Thyroid gland (tissue), 4 donors: ENCODE data around the gene COG4.

Experiments
- CTCF ChIP-seq, 6 experiments: fragments of 200-600 bp in 3 of 6; fragments of 450-650 bp in 3 of 6; sonication (generic) in 3 of 6; IDR thresholded peaks; one replicate each; pipeline ENCODE4 v1.5.1; 2016 to 2019; ENCODE audit warnings: antibody characterized with exemption in 6 of 6, mild to moderate bottlenecking in 2 of 6, inconsistent platforms in 1 of 6, moderate library complexity in 1 of 6
- POLR2A ChIP-seq, 2 donors: fragments of 450-650 bp; IDR thresholded peaks; one replicate each; pipeline ENCODE4 v1.6.1; 2017; ENCODE audit warnings: antibody characterized with exemption in 2 of 2, mild to moderate bottlenecking in 2 of 2, moderate library complexity in 1 of 2

DNA sequence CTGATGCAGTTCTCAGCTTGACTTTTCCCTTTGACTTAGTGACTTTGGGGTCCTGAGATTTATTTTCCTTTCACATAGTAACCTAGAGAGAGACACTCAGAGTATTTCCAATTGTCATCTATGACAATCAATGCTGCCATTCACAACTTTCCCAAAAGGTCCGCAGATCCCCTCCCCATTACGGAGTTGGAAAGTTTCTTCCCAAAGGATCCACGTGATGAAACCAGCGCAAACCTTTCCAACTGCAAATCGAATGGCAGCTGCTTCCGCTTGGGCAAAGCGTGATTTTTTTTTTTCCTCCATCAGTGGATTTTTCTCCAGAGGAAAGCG lies 69.5 kb downstream of the COG4 start:
- no peak for TF ChIP-seq CTCF (IDR thresholded peaks at IDR 0.05)
- no peak for TF ChIP-seq POLR2A (IDR thresholded peaks at IDR 0.05)
